Measurements from ENCODE around the gene TLR1.

DNA sequence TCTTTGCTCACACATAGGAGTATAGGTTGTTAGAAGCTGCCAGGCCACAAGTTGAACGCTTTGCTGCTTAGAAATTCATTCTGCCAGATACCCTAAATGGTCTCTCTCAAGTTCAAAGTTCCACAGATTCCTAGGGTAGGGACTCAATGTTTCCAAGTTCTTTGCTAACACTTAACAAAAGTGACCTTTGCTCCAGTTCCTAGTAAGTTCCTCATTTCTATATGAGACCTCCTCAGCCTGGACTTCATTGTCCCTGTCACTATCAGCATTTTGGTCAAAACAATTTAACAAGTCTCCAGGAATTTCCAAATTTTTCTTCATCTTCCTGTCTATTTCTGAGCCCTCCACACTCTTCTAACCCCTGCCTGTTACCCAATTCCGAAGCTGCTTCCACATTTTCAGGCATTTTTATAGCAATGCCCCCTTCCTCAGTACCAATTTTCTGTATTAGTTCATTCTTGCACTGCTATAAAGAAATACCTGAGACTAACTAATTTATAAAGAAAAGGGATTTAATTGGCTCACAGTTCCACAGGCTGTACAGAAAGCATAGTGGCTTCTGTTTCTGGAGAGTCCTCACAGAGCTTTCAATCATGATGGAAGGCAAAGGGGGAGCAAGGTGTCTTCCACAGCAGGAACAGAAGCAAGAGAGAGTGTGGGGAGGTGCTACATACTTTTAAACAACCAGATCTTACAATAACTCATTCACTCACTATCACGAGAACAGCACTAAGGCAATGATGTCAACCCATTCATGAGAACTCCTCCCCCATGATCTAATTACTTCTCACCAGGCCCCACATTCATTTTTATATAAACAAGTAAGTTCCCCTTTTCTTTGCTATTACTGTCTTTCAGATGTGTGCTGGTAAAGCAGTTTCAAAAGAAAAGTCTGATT, 11.5 kb upstream of the TLR1 start:
- TF ChIP-seq, protein P1, sequence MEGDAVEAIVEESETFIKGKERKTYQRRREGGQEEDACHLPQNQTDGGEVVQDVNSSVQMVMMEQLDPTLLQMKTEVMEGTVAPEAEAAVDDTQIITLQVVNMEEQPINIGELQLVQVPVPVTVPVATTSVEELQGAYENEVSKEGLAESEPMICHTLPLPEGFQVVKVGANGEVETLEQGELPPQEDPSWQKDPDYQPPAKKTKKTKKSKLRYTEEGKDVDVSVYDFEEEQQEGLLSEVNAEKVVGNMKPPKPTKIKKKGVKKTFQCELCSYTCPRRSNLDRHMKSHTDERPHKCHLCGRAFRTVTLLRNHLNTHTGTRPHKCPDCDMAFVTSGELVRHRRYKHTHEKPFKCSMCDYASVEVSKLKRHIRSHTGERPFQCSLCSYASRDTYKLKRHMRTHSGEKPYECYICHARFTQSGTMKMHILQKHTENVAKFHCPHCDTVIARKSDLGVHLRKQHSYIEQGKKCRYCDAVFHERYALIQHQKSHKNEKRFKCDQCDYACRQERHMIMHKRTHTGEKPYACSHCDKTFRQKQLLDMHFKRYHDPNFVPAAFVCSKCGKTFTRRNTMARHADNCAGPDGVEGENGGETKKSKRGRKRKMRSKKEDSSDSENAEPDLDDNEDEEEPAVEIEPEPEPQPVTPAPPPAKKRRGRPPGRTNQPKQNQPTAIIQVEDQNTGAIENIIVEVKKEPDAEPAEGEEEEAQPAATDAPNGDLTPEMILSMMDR (IDR thresholded peaks at IDR 0.05): no peak
- TF ChIP-seq POLR2A (IDR thresholded peaks at IDR 0.05): no peak

Data from esophagus squamous epithelium (tissue), 4 donors.